Transverse colon (tissue), 4 donors: ENCODE data around the gene CASQ1. TPM values are rescaled to one million over a fixed set of nuclear protein-coding genes. Genes with fewer than 3 reads are reported as not detected.

Experiments used
- DNase-seq: peaks from one replicate; pipeline ENCODE4 v3.0.0-alpha.2; 2019
- H3K27ac ChIP-seq, 4 donors: fragments of 200-600 bp; sonication (generic); 2 replicates each; pipeline ENCODE4 v1.5.1; 2016 to 2018; ENCODE audit warnings: inconsistent platforms in 4 of 4
- H3K27me3 ChIP-seq: fragments of 200-600 bp; sonication (generic); 2 replicates; pipeline ENCODE4 v1.5.1; 2017; ENCODE audit warnings: inconsistent platforms
- H3K36me3 ChIP-seq, 4 donors: fragments of 200-600 bp; sonication (generic); 2 replicates each; pipeline ENCODE4 v1.5.1; 2017 to 2019; ENCODE audit warnings: inconsistent platforms in 4 of 4
- H3K4me1 ChIP-seq, 4 donors: fragments of 200-600 bp; sonication (generic); 2 replicates each; pipeline ENCODE4 v1.5.1; 2017 to 2020; ENCODE audit warnings: inconsistent platforms in 4 of 4
- H3K4me3 ChIP-seq, 4 donors: fragments of 200-600 bp; sonication (generic); 1 replicate in 1 of 4; 2 replicates in 3 of 4; pipeline versions ENCODE4 v1.5.1 to v1.6.1; 2017 to 2019; ENCODE audit warnings: inconsistent platforms in 4 of 4
- H3K9me3 ChIP-seq, 2 donors: fragments of 200-600 bp; sonication (generic); 2 replicates each; pipeline ENCODE4 v1.5.1; 2017 to 2019; ENCODE audit warnings: inconsistent platforms in 2 of 2
- CTCF ChIP-seq, 5 experiments: fragments of 200-600 bp in 3 of 5; fragments of 450-650 bp in 2 of 5; sonication (generic) in 3 of 5; IDR thresholded peaks; 1 replicate in 2 of 5; 2 replicates in 3 of 5; pipeline ENCODE4 v1.5.1; 2016 to 2017; ENCODE audit warnings: antibody characterized with exemption in 5 of 5, inconsistent platforms in 3 of 5, mild to moderate bottlenecking in 2 of 5, moderate library complexity in 1 of 5
- EP300 ChIP-seq: sonication (generic); formaldehyde crosslinking; IDR thresholded peaks from one replicate; pipeline ENCODE4 v1.6.1; 2017; ENCODE audit warnings: antibody characterized with exemption, low read depth
- POLR2A ChIP-seq: fragments of 450-650 bp; IDR thresholded peaks from one replicate; pipeline ENCODE4 v1.6.1; 2016; ENCODE audit warnings: antibody characterized with exemption, mild to moderate bottlenecking, moderate library complexity
- POLR2AphosphoS5 ChIP-seq, 3 donors: sonication (generic); formaldehyde crosslinking; IDR thresholded peaks; one replicate each; pipeline ENCODE4 v1.6.1; 2016; ENCODE audit warnings: antibody characterized with exemption in 3 of 3
- WGBS, 2 donors: methylation state at CpG; one replicate each; pipeline ENCODE4 v1.1.5; 2018; ENCODE audit warnings: low coverage in 1 of 2; 5-methylcytosine and 5-hydroxymethylcytosine counted together
- in situ Hi-C, 4 donors: fragments of 200-750 bp; cut with MboI; loops; one replicate each; pipeline versions ENCODE4 v1.15.0 to v1.15.1; 2017; ENCODE audit warnings: low sequenced_read_pairs in 3 of 4, low pct_ligation_motif_present in 1 of 4, low pct_unique_long_range_greater_than_20kb in 1 of 4
- intact Hi-C: fragments of 100-400 bp; cut with DNase I; formaldehyde crosslinking; loops from one replicate; pipeline ENCODE4 v1.15.1; 2023; ENCODE audit warnings: low total_unique reads
- total RNA-seq, 4 donors: library from RNA; depleted of rRNA; stranded (reverse); fragments of >200 nt; gene quantifications; one replicate each; pipeline ENCODE4 v1.1.0, GENCODE V29; 2016

The CASQ1 gene
- total RNA-seq, 4 donors from 2014 or later = 0.55 to 0.95 TPM; not detected in 2

GRCh38 chr1:160166166-160166868 is 24.1 kb upstream of the CASQ1 start:
- no peak for TF ChIP-seq POLR2AphosphoS5 (IDR thresholded peaks at IDR 0.05)
- no peak for TF ChIP-seq EP300
- TF ChIP-seq CTCF (IDR thresholded peaks at IDR 0.05) = no peak
- no peak for TF ChIP-seq POLR2A
- H3K4me3 ChIP-seq = no peak overlapping the region
- H3K36me3 ChIP-seq = no peaks in the 10 kb centered on the region
- intact Hi-C loops (no loop called here), in situ Hi-C loops (no loop called here)
- peaks cover 3% of the 10 kb centered on the region for H3K27me3 ChIP-seq
- H3K27ac ChIP-seq = no peak overlapping the region
- WGBS, 2 donors = 75 to 79% methylated on average over 5 to 12 of the region's 12 CpGs
- no peaks in the 10 kb centered on the region for H3K4me1 ChIP-seq
- no peaks in the 10 kb centered on the region for H3K9me3 ChIP-seq
- no peak for DNase-seq

- no peak for DNase-seq
- no peaks in the 10 kb centered on the region for H3K4me1 ChIP-seq
- H3K27ac ChIP-seq = no peak overlapping the region
- H3K27me3 ChIP-seq = peaks cover 3% of the 10 kb centered on the region
- no peaks in the 10 kb centered on the region for H3K36me3 ChIP-seq
- H3K4me3 ChIP-seq = no peak overlapping the region
- no peak for TF ChIP-seq CTCF (IDR thresholded peaks at IDR 0.05)
- no peak for TF ChIP-seq EP300
- TF ChIP-seq POLR2A = no peak
- TF ChIP-seq POLR2AphosphoS5 (IDR thresholded peaks at IDR 0.05) = no peak
- WGBS, 2 donors = 81 to 89% methylated on average over 3 to 4 of the region's 4 CpGs
- in situ Hi-C loops (no loop called here), intact Hi-C loops (no loop called here)
- no peaks in the 10 kb centered on the region for H3K9me3 ChIP-seq
Measured at GRCh38 chr1:160167056-160167455, 23.3 kb upstream of the CASQ1 start.

GRCh38 chr1:160167580-160167979 is 22.8 kb upstream of the CASQ1 start:
- Histone ChIP-seq H3K4me3 (no peak overlapping the region), H3K4me1 (no peaks in the 10 kb centered on the region), H3K27ac (no peak overlapping the region), H3K9me3 (no peaks in the 10 kb centered on the region), H3K27me3 (peaks cover 3% of the 10 kb centered on the region), H3K36me3 (no peaks in the 10 kb centered on the region)
- no peak for DNase-seq
- in situ Hi-C loops = no loop called here
- TF ChIP-seq CTCF (IDR thresholded peaks at IDR 0.05) (no peak), POLR2A (no peak), EP300 (no peak), POLR2AphosphoS5 (IDR thresholded peaks at IDR 0.05) (no peak)
- 90 to 96% methylated on average over 6 of the region's 6 CpGs for WGBS, 2 donors
- intact Hi-C loops = no loop called here

- no peak overlapping the region for H3K4me3 ChIP-seq
- WGBS, 2 donors = 43 to 82% methylated on average over 1 to 5 of the region's 5 CpGs
- H3K36me3 ChIP-seq = no peaks in the 10 kb centered on the region
- intact Hi-C loops (no loop called here), in situ Hi-C loops (no loop called here)
- DNase-seq = no peak
- no peak overlapping the region for H3K27ac ChIP-seq
- peaks cover 3% of the 10 kb centered on the region for H3K27me3 ChIP-seq
- no peak for TF ChIP-seq EP300
- no peaks in the 10 kb centered on the region for H3K9me3 ChIP-seq
- no peaks in the 10 kb centered on the region for H3K4me1 ChIP-seq
Measured at GRCh38 chr1:160168016-160168415, 22.4 kb upstream of the CASQ1 start.
